ENCODE measurements around the gene ADGRG3. TPM values are rescaled to one million over a fixed set of nuclear protein-coding genes. Genes with fewer than 3 reads are reported as not detected.

ADGRG3 gene
- total and polyA plus RNA-seq, 2 of the 13 experiments (the other 11 are each of a cell fraction or from before 2014, with no cell fraction given) = 2.7 to 11.8 TPM

DNA sequence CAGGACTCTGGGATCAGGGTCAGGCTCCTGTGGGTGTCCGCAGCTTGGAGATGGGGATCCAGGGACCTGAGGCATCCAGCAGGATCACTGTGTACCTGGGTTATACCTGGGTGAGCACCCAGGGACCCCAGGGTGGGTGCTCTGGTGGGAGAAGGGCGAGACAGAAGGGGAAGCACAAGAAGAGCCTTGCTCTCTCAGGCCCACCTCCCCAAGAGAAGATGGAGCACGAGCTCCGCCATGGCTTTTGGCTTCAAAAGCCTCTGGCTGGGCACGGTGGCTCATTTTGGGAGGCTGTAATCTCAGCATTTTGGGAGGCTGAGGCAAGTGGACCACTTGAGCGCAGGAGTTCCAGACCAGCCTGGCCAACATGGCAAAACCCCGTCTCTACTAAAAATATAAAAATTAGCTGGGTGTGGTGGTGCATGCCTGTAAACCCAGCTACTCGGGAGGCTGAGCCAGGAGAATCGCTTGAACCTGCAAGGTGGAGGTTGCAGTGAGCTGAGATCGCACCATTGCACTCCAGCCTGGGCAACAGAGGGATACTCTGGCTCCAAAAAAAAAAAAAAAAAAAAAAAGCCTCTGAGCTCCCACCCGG lies 35.4 kb downstream of the ADGRG3 start (continued):
- TF ChIP-seq, protein P1, sequence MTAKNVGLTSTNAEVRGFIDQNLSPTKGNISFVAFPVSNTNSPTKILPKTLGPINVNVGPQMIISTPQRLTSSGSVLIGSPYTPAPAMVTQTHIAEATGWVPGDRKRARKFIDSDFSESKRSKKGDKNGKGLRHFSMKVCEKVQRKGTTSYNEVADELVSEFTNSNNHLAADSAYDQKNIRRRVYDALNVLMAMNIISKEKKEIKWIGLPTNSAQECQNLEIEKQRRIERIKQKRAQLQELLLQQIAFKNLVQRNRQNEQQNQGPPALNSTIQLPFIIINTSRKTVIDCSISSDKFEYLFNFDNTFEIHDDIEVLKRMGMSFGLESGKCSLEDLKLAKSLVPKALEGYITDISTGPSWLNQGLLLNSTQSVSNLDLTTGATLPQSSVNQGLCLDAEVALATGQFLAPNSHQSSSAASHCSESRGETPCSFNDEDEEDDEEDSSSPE (CRISPR knock-in tag; IDR thresholded peaks at IDR 0.05) = peak; percentile 43; the same call in 1 of the 2 replicates
- TF ChIP-seq KDM6A (CRISPR knock-in tag; IDR thresholded peaks at IDR 0.05; ENCODE audit: low read depth) (no peak), GATAD1 (CRISPR knock-in tag; IDR thresholded peaks at IDR 0.05) (peak; percentile 10; the same call in 1 of the 2 replicates), NCOA1 (CRISPR knock-in tag; IDR thresholded peaks at IDR 0.05) (0 out of 2 replicates have a peak, but pooled peaks have one; percentile 4), REXO4 (CRISPR knock-in tag; IDR thresholded peaks at IDR 0.05; ENCODE audit: borderline replicate concordance) (no peak), MAFG (CRISPR knock-in tag; IDR thresholded peaks at IDR 0.05) (no peak), TGIF2 (CRISPR knock-in tag; IDR thresholded peaks at IDR 0.05) (no peak), ZBTB21 (CRISPR knock-in tag; IDR thresholded peaks at IDR 0.05) (no peak), HNF4A (CRISPR knock-in tag; IDR thresholded peaks at IDR 0.05) (no peak), THAP11 (CRISPR knock-in tag; IDR thresholded peaks at IDR 0.05) (no peak), ZNF703 (CRISPR knock-in tag; IDR thresholded peaks at IDR 0.05; ENCODE audit: borderline replicate concordance) (no peak), ZNF460 (CRISPR knock-in tag; IDR thresholded peaks at IDR 0.05; ENCODE audit: borderline replicate concordance) (peak; percentile 74; the same call in 1 of the 2 replicates), ZNF709 (CRISPR knock-in tag; IDR thresholded peaks at IDR 0.05) (no peak), KDM3A (CRISPR knock-in tag; IDR thresholded peaks at IDR 0.05; ENCODE audit: low read depth) (no peak), ZNF761 (CRISPR knock-in tag; conservative IDR thresholded peaks at IDR 0.05) (no peak), GABPB1 (CRISPR knock-in tag; IDR thresholded peaks at IDR 0.05) (0 out of 2 replicates have a peak, but pooled peaks have one; percentile 15), RNF2 (conservative IDR thresholded peaks at IDR 0.05; ENCODE audit: low read depth) (no peak), MAZ (IDR thresholded peaks at IDR 0.05; ENCODE audit: borderline replicate concordance, low read depth, low read length) (no peak), MAZ (CRISPR knock-in tag; IDR thresholded peaks at IDR 0.05; ENCODE audit: low read depth) (0 out of 2 replicates have a peak, but pooled peaks have one; percentile 8), ZNF441 (CRISPR knock-in tag; IDR thresholded peaks at IDR 0.05; ENCODE audit: borderline replicate concordance) (0 out of 2 replicates have a peak, but pooled peaks have one; percentile 3), ZNF747 (CRISPR knock-in tag; IDR thresholded peaks at IDR 0.05; ENCODE audit: borderline replicate concordance) (no peak)
- TF ChIP-seq, protein P2, sequence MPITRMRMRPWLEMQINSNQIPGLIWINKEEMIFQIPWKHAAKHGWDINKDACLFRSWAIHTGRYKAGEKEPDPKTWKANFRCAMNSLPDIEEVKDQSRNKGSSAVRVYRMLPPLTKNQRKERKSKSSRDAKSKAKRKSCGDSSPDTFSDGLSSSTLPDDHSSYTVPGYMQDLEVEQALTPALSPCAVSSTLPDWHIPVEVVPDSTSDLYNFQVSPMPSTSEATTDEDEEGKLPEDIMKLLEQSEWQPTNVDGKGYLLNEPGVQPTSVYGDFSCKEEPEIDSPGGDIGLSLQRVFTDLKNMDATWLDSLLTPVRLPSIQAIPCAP (CRISPR knock-in tag; IDR thresholded peaks at IDR 0.05; ENCODE audit: low read depth) = no peak
- TF ChIP-seq, protein P3, sequence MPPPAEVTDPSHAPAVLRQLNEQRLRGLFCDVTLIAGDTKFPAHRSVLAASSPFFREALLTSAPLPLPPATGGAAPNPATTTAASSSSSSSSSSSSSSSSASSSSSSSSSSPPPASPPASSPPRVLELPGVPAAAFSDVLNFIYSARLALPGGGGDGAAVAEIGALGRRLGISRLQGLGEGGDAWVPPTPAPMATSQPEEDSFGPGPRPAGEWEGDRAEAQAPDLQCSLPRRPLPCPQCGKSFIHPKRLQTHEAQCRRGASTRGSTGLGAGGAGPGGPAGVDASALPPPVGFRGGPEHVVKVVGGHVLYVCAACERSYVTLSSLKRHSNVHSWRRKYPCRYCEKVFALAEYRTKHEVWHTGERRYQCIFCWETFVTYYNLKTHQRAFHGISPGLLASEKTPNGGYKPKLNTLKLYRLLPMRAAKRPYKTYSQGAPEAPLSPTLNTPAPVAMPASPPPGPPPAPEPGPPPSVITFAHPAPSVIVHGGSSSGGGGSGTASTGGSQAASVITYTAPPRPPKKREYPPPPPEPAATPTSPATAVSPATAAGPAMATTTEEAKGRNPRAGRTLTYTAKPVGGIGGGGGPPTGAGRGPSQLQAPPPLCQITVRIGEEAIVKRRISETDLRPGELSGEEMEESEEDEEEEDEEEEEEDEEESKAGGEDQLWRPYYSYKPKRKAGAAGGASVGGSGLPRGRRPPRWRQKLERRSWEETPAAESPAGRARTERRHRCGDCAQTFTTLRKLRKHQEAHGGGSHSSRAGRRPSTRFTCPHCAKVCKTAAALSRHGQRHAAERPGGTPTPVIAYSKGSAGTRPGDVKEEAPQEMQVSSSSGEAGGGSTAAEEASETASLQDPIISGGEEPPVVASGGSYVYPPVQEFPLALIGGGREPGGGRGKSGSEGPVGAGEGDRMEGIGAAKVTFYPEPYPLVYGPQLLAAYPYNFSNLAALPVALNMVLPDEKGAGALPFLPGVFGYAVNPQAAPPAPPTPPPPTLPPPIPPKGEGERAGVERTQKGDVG (CRISPR knock-in tag; IDR thresholded peaks at IDR 0.05; ENCODE audit: borderline replicate concordance) = 0 out of 2 replicates have a peak, but pooled peaks have one; percentile 6
- TF ChIP-seq, protein P4, sequence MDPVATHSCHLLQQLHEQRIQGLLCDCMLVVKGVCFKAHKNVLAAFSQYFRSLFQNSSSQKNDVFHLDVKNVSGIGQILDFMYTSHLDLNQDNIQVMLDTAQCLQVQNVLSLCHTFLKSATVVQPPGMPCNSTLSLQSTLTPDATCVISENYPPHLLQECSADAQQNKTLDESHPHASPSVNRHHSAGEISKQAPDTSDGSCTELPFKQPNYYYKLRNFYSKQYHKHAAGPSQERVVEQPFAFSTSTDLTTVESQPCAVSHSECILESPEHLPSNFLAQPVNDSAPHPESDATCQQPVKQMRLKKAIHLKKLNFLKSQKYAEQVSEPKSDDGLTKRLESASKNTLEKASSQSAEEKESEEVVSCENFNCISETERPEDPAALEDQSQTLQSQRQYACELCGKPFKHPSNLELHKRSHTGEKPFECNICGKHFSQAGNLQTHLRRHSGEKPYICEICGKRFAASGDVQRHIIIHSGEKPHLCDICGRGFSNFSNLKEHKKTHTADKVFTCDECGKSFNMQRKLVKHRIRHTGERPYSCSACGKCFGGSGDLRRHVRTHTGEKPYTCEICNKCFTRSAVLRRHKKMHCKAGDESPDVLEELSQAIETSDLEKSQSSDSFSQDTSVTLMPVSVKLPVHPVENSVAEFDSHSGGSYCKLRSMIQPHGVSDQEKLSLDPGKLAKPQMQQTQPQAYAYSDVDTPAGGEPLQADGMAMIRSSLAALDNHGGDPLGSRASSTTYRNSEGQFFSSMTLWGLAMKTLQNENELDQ (CRISPR knock-in tag; IDR thresholded peaks at IDR 0.05; ENCODE audit: borderline replicate concordance) = no peak

All from HepG2 (cell line).